ENCODE data around the gene PRKAB1. TPM values are rescaled to one million over a fixed set of nuclear protein-coding genes. Genes with fewer than 3 reads are reported as not detected.

The PRKAB1 gene
- polyA plus RNA-seq, 1 donor: 24.3 TPM

DNA sequence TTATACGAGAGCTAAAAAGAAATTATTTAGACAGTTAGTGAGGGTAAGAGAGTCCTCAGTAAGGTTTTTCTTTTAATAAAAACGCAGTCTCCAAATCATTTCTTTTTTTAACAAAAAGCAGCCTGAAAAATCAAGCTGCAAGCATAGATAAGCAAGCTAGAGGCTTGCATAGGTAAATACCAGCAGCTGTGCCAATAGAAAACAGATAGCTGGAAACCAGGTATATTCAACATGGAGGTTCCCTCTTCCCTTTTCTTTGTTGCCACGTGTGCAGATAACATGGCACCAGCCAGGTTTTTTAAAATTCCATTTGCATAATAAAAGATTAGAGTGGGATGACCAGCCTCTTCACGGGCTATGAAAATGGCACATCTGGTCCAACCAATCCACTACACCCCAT lies 6.1 kb upstream of the PRKAB1 start:
- no peak for DNase-seq (ENCODE audit: low read depth)

DNA sequence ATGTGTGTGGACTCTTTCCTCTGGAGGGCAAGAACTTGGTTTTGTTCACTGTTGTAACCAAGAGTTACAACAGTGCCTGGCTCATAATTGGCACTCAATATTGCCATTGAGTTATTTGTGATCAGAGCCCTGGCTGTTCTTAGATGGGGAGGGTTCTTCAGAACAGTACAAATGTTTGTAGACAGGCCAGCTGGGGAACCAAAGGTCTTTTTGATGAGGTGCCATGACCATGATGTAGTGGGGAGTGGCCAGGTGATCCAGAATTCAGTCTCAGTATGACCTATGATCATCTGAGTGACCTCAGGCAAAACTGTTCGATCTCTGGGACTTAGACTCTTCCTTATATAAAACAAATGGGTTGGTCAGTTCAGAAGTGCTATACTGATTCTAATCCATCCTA lies 3.3 kb upstream of the PRKAB1 start:
- DNase-seq (ENCODE audit: low read depth): no peak

DNA sequence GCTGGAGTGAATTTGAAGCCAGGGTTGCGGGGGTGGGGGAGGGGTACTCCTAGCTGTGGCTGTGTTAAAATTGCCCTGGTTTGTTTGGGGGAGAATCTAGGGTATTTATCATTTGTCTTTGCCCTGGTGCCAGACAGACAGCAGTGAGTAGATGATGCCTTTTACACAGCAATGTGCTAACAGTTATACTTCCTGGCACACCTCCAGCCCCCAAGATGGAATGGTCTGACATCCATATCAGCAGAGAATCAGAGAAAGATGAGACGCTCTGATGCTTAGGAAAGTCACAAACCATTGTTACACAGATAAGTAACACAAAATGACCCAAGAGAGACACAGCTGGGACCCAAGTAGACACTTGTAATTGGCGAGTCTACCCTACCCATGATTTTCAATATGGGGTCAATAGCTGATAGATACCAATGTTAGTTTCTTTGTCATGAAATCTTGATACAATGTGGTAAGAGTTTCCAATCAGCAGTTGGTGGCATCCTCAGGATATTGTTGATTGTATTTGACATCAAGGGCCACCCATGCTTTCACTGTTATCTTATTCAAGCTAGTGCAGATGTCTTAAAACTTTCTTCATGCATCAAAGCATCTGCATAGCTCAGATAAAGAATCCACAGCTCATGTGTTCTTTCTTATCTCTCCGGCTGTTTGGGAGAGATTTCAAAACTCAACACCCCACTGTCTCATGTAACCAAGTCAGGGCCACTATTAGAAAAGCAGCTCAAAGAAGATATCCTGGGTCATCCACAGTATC lies 2.6 kb upstream of the PRKAB1 start:
- DNase-seq (ENCODE audit: low read depth): no peak

DNA sequence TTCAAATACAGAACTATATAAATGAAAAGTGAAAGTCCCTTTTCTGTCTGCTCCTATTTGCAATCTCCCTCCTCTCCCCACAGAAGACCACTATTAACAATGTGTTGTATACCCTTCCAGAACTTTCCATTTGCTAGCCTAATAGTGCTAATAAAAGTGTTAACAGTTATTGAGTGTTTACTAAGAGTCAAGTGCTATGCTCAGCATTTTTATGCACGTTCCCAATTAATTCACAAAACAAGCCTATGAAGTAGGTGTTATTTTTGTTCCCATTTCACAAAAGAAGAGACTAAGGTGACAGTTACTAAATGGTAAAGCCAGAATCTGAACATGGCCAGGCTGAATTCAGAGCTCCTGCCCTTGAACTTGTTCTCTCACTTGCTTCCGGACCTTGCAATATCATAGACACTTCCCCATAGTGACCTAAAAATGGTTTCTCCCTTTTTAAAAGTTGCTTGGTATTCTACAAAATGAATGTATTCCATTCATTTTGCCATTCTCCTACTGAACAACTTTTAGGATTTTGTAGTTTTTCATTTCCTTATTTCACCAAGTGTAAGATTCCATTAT lies 1.6 kb upstream of the PRKAB1 start:
- no peak for DNase-seq (ENCODE audit: low read depth)

DNA sequence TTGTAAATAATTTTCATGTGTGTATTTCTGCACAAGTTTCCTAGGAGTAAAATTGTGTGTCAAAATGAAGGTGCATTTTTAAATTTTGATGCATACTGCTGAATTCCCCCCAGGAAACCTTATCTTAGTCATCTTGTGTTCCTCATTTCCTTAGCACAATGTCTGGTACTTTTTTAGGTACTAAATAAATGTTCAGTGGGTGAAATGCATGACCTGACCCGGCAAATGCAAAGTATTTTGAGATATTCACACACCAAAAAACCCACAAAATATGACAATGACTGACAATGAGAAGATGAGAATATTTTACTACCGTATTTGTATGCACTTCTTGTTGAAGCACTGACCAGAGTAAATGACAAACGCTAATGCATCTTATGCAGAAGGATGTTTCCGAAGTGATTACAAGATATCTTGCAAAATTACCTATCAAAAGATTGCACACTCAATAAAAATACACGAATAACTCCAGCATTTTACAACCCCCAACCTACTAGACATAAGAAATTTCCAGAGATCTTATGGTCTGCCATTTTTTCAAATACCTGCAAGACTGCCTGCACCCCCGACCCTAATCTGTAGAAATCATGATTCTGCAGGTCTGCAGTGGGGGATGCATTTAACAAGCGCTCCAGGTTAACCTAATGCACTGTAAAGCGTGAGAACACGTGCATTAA lies 895 bp upstream of the PRKAB1 start:
- DNase-seq (ENCODE audit: low read depth): no peak

DNA sequence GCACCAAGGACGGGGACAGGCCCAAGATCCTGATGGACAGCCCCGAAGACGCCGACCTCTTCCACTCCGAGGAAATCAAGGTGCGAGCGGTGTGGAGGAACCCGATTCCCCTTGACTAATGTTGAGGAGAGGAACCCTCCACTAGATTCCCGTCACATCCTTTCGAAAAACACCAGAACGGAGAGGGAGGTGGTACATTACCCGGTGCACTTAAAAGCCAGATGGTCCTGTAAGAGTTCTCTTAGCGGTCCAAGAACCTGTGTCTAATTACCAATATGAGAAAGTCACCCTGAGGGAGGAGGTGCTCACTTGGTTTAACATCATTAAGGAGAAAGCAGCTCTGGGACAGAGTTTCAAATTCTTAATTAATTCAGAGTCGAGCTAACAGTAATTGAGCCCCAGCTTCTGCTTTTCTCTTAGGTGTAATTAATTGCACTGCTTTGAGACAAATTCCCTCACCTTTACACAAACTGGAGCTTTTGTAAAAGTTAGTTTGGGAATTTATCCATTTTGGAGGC lies 450 bp downstream of the PRKAB1 start:
- DNase-seq (ENCODE audit: low read depth): no peak

DNA sequence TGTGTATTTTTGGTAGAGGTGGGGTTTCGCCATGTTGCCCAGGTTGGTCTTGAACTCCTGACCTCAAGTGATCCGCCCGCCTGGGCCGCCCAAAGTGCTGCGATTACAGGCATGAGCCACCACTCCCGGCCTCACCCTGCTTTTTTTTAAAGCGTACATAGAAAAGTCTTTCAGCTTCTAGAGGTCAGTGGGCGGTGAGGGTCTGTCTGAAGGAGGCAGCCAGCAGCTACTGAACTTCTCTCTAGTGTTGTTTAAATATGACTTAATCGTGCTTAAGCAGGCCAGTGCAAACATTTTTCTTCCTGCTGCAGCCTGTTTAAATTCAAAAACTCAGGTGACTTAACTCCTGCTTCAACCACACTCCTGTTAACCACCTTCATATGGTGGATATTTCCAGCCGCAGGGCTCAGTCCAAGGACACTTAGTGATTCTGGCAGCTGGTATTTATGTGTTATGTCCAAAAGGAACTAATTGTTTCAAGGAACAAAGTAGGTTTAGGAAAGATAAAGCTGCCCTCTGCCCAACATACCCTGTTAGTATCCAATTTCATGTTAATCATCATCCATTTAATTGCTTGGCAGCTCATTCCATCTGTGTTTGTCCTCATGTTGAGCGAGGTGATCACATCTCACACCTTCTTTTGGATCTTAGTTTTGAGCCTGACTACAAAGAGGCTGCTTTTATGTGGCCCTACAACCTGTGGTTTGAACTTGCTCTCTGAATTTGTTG lies 2.0 kb downstream of the PRKAB1 start:
- no peak for DNase-seq (ENCODE audit: low read depth)

DNA sequence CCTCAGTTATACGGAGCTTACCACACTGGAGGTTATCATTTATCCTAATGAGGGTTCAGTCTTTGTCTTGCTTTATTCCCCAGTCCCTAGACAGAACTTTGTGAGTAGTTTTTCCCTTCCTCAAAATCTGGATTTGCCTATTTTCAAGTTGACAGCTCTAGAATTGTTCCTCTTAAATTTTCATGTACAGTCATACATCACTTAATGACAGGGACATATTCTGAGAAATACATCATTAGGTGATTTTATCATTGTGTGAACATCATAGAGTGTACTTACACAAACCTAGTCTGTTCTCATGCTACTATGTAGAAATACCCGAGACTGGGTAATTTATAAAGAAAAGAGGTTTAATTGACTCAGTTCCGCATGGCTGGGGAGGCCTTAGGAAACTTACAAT lies 3.1 kb downstream of the PRKAB1 start:
- no peak for DNase-seq (ENCODE audit: low read depth)

DNA sequence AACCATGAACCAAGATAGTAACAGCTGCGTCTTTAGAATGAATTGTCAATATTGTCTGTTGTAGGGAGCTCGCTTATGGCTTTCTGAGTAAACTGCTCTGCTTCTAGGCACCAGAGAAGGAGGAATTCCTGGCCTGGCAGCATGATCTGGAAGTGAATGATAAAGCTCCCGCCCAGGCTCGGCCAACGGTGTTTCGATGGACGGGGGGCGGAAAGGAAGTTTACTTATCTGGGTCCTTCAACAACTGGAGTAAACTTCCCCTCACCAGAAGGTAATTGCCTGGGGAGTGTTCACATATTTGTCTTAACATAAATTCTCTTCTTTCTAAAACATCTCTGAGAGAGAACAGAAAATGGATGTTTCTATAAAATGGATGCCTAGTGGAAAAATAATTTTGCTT lies 4.3 kb downstream of the PRKAB1 start:
- no peak for DNase-seq (ENCODE audit: low read depth)

DNA sequence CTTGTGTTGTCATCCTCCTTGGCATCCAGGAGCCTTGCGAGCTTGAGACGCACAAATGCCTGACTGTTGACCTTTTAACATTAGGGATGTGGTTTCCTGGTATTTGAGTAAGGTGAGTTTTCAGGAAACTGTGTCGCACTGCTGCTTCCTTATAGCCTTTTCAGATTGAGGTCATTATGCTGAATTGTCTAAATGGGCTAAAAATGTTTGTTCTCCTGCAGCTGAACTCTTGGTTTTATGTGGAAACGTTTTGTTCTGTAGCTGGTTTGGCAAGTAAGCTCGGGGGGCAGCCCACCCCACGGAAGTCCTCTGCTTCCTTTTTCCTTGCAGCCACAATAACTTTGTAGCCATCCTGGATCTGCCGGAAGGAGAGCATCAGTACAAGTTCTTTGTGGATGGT lies 5.7 kb downstream of the PRKAB1 start:
- no peak for DNase-seq (ENCODE audit: low read depth)

DNA sequence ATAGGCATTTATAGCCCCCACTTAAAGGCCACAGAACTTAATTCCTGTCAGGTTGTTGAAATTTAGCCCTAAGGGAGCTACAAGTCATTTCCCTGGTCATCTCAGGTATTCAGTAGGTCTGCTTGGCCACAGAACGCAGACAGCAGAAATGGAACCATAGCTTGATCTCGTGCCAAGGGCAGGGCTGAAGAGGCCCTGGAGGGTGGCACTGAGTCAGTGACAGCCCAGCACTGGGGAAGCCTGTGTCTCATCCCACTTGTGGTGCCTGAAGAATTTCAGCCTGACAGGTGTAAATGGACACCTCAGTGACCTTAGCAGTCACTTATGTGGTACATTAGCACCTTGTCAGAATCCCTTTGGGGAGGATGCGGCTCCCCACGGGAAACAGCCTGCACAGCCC lies 6.6 kb downstream of the PRKAB1 start:
- no peak for DNase-seq (ENCODE audit: low read depth)

DNA sequence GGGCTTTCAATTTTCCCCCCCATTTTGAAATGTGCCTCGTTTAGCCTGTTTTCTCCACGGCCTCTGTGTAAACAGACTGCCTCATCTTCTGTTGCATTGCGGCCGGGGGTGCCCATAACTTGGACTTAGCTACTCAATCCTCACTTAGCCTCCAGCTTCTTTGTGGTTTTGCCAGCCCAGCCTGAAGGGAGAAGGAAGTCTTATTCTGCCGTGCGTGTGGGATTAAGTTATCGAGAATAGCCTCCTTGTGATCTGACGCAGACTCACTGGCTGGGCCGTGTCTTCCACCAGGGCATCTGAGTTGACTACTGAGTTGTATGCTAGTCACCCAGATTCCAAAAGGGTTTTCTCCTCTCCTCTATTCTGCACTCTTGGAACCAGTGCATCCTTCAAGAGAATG lies 8.1 kb downstream of the PRKAB1 start:
- no peak for DNase-seq (ENCODE audit: low read depth)

DNA sequence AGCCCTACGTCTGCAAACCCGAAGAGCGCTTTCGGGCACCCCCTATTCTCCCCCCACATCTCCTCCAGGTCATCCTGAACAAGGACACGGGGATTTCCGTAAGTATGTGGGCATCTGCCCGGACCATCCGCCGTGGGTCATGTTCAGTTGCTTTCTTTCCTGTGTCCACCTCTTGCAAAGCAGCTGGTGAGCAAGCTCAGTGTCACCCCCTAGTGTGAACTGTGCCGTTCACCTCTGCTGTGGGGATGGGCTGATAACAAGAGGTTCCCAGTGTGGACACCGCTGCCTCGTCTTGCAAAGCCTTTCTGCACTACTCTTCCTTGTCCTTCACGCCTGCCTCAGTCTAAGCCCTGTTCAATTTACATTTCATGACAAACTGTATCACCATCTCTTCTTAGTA lies 8.6 kb downstream of the PRKAB1 start:
- DNase-seq (ENCODE audit: low read depth): no peak

DNA sequence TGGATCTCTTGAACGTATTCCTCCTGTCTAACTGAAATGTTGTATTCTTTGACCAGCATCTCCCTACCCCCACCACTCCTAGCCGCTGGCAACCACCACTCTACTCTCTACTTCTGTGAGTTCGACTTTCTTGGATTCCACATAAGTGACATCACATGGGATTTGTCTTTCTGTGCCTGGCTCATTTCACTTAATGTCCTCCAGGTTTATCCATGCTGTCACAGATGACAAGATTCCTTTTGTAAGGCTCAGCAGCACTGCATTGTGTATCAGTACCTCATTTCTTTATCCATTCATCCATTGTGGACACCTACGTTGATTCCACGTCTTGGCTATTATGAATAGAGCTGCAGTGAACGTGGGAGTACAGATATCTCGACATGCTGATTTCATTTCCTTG lies 10.5 kb downstream of the PRKAB1 start:
- DNase-seq (ENCODE audit: low read depth): no peak

DNA sequence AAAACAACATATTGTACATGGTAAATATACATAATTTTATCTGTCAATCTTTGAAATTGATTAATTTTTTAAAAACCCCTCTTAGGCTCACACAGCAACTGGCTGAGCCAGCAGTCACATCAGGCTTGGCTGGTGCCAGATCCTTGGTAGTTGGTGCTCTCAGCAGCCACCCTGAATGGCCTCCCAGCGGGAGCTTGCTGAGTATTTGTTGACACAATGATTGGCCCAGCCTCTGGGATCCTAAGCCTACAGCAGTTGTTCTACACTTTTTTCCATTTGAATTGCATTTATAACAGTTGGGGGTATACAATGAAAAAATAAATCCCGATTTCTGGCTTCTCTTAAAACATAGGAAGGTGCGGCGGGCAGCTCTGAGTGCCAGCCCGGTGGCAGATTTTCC lies 11.1 kb downstream of the PRKAB1 start:
- no peak for DNase-seq (ENCODE audit: low read depth)

DNA sequence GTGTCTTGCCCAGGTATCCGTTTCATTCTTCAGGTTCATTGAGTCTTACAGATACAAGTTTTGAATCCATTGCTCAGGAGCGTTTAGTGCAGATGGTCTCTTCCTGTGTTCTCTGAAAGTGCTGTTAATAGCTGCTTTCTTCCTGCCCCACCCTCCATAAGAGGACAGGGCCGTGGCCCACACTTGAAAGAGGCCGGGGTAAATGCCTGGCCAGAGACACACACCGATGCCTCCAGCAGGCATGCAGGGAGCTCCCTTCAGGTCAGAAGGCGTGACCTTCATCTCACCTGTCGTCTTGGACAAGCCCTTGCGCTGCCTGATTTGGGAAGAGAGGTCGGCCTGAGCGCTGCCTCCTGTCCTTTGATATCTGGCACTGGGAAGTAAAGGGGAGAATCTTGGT lies 11.6 kb downstream of the PRKAB1 start:
- no peak for DNase-seq (ENCODE audit: low read depth)

DNA sequence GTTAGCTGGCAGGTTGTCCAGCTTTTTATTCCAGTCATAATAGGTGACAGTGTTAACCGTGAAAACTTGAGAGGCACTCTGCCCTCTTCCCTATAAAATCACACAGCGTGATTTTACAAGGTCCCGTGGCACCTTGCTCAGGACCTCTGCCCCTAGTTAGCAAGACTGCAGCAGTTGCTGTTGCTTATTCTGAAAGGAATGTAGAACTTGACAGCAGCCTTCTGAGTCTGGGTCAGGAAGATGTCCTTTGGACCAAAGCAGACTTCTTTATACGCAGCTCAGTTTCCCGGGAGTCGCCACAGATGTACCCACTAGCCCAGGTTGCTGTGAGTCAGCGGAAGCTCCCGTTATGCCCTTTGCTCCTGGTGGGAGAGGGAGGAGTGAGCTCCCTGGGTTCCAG lies 13.2 kb downstream of the PRKAB1 start:
- no peak for DNase-seq (ENCODE audit: low read depth)

DNA sequence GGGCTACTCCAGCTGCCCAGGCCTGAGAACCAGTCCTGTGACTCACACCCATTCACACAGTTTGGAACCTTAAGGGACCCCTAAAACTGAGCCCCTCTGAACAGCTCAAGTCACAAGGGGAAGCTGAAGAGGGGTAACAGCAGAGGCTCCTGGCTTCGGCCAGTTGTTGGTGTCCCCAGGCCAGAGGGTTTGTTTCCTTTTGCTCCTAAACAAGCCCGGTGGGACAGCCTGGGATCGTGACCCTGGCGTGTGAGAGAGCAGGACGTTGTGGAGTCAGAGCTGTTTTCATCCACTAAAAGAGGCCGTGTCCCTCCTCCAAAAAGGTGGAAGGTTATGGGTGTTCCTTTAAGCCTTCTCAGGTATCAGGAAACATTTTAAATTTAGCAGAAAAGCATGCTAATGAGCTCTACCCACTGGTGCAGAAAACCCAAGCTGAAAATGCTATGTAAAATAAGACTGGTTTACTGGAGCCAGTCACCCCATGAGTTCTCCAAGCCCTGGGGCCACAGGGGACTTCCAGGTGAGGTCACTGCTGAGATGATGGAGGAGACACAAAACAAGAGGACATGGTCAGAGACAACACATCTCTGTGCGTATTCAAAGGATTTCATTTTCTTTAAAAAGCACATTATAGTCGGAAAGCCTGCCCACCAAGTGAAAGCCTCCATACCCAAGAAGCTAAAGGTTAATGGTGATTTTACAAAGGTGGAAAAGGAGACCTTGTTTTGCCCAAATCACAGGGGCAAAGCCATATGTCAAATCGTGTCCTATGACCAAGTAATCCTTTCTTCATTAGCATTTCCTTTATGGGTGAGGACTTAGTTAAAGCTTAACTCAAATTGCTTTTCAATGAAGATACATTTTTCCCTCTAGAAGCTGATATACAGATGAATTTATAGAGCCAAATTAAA lies 14.1 kb downstream of the PRKAB1 start:
- no peak for DNase-seq (ENCODE audit: low read depth)

DNA sequence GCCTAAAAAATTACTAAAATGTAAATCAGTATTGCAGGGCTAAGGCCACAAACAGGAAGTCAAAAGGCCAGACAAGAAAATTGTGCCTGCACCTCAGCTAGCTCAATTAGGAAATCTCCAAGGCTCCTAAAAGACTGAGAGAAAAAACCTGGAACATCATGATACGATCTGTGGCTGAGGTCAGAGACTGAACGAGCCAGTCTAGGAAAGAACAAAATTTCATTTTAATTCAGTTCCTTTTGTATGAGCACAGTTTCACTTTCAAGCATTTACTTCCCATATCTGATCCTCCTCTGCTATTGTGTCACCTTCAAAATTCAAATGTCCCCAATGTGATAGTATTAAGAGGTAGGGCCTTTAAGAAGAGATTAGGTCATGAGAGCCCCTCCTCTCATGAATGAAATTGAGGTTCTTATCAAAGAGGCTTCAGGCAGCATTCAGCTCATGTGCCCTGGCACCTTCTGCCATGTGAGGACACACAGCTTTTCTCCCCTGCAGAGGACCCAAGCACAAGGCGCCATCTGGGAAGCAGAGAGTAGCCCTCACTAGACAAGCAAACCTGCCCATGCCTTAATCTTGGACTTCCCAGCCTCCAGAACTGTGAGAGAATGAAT lies 14.8 kb downstream of the PRKAB1 start:
- DNase-seq (ENCODE audit: low read depth): no peak

DNA sequence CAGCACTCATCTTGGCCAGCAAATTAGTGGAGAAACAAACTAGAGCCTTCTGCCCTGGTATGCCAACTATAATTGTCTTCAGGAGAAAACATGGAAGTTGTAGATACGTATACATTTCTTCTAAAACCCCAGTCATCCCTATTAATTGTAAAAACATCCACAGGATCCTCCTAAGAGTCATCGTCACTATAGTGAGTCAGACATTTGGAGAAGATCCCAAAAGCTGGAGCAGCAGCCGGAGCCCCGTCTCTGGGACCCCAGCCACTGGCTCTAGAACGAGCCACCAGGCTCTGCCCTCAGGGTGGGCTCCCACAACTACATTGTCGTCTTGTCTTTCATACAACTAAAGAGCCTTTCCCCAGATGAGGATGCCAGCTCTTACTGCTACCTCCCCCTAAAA lies 15.5 kb downstream of the PRKAB1 start:
- no peak for DNase-seq (ENCODE audit: low read depth)

DNA sequence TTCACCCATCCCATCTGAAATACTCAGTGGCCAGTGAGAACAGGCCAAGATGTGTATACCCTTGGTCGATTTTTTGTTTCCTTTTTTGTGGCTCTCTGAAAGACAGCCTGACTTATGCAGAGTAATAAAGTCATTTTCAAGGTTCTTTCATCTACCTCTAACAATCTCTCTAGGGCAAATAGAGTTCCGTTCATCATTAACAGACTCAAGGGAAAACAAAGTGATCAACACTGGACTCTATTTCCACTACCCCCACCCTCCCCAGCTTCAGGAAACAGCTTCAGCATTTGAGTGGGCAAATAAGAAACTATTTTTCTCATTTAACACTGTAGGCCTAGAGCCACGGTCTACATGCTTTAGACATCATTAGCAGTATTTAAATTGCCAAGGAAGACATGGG lies 15.9 kb downstream of the PRKAB1 start:
- DNase-seq (ENCODE audit: low read depth): no peak

All from forelimb muscle (tissue), 1 donor.